Stimulated activated naive CD8-positive, alpha-beta T cell treated with anti-CD3 and anti-CD28 coated beads, Interleukin-15, Interleukin-2, amounts not matched to agents 100 ng/mL and 50 ng/mL, for 24 hours (primary cell): Measurements from ENCODE around the gene NPHP1.
"Not testable (repeated sequence)": the region's sequence is repeated elsewhere in the genome, so short reads cannot be mapped to it uniquely, and the experiment has no call there.

Experiments
- H3K27ac Mint-ChIP-seq: one replicate; pipeline ENCODE4 v1.8.0; 2021; ENCODE audit warnings: mild to moderate bottlenecking, mixed read lengths
- H3K27me3 Mint-ChIP-seq: one replicate; pipeline ENCODE4 v1.8.0; 2021; ENCODE audit warnings: mixed read lengths
- H3K36me3 Mint-ChIP-seq: one replicate; pipeline ENCODE4 v1.8.0; 2021; ENCODE audit warnings: low read depth, mixed read lengths
- H3K4me1 Mint-ChIP-seq: one replicate; pipeline ENCODE4 v1.8.0; 2021; ENCODE audit warnings: low read depth, mixed read lengths
- H3K4me3 Mint-ChIP-seq: one replicate; pipeline ENCODE4 v1.8.0; 2021; ENCODE audit warnings: mild to moderate bottlenecking, mixed read lengths
- H3K9me3 Mint-ChIP-seq: one replicate; pipeline ENCODE4 v1.8.0; 2021; ENCODE audit warnings: mixed read lengths

Gene NPHP1

DNA sequence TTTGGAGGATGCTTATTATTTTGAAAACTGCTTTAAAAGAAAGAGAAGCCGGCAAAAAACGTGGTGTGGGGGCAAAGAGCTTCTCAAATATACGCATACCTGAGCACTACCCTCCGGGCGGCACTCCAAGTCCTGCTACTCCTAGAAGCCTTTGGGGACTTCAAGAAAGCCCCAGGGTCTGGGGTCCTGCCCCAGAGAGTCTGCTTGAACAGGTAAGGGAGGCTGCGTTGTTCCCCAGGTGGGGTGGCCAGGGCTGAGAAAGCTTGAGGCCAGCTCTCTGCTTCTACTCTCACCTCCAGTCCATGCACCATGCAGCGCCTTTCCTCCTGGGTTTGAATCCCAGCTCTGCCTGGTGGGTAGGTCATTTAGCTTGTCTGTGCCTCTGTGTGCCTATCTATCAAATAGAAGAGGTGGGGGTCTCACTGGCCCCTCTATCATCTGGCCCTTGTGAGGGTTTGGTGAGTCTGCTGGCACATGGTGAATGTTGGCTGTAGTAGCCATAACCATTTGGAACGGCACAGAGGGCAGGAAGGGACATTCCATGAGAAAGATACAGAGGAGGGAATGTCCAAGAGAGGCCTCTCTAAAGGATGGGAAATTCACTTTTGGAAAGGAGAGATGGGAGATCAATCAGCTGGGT is 108.7 kb downstream of the NPHP1 start:
- H3K36me3 Mint-ChIP-seq: no peaks in the 10 kb centered on the region
- no peak overlapping the region for H3K27ac Mint-ChIP-seq
- H3K4me3 Mint-ChIP-seq: no peak overlapping the region
- H3K4me1 Mint-ChIP-seq: peaks cover 2% of the 10 kb centered on the region
- no peaks in the 10 kb centered on the region for H3K9me3 Mint-ChIP-seq
- H3K27me3 Mint-ChIP-seq: no peaks in the 10 kb centered on the region

DNA sequence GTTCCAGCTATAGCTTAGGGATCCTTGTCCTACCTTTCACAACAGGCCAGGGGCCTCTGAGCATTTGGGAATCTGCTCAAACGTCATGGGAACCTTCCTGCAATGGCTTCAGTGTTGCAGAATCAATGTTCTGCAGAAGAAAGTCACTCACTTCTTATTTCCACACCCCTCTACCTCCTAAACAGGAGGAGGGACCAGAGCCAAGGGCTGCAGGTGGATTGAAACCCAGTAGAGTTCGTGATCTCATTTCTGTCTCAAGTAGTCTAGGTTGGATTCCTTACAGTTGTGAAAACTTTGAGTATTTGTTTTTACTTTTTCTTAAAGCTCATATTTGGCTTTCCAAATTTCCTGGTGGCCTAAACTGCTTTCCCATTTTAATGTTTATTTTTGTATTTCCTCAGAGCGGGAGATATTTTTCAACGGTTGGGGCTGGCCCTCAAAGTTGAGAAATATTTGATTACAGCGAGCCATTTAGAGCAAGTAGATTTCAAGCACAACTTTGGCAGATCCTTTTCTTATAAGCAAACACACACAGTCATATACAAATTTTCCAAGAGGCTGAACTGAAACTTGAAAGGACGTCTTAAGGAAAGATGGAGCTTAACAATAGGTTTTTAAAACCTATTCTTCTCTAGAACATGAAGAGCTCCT is 109.8 kb downstream of the NPHP1 start:
- H3K9me3 Mint-ChIP-seq, H3K4me3 Mint-ChIP-seq: not testable (repeated sequence)

DNA sequence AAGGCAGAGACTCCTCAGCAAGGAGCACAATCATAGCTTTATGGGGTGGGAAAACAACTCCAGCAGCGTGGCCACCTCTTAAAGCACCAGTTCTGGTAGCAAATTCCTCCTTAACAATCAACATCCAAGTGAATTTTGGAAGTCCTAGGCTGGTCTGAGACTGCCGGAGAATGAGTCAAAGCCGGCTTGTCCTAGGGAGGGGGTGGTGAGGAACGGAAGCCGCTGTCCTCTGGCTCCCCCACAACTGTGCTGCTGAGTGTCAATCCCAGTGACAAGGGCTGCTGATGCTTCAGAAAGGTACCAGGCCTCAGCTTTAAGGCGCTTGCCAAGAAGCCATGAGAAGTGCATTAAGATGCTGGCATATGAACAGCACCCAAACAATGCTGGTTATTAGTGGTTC is 110.9 kb downstream of the NPHP1 start:
- H3K36me3 Mint-ChIP-seq, H3K27ac Mint-ChIP-seq, H3K4me3 Mint-ChIP-seq, H3K27me3 Mint-ChIP-seq, H3K4me1 Mint-ChIP-seq, H3K9me3 Mint-ChIP-seq: not testable (repeated sequence)

More for the DNA sequence above, 109.8 kb downstream of the NPHP1 start:
- H3K36me3 Mint-ChIP-seq, H3K27ac Mint-ChIP-seq, H3K4me1 Mint-ChIP-seq, H3K27me3 Mint-ChIP-seq: not testable (repeated sequence)

DNA sequence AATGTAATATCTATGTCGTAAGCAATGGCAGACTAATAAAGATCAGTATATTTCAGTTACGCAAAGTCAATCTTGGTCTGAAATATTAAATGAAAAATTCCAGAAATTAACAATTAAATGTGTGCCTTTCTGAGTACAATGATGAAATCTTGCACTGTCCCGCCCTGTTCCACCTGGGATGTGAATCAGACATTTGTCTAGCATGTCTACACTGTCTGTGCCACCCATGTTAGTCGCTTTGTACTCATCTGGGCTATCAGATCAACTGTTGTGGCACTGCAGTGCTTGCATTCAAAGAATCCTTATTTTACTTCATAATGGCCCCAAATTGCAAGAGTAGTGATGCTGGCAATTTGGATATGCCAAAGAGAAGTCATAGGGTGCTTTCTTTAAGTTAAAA is 114.6 kb downstream of the NPHP1 start:
- not testable (repeated sequence) for H3K4me1 Mint-ChIP-seq, H3K36me3 Mint-ChIP-seq, H3K9me3 Mint-ChIP-seq, H3K27ac Mint-ChIP-seq, H3K27me3 Mint-ChIP-seq, H3K4me3 Mint-ChIP-seq

DNA sequence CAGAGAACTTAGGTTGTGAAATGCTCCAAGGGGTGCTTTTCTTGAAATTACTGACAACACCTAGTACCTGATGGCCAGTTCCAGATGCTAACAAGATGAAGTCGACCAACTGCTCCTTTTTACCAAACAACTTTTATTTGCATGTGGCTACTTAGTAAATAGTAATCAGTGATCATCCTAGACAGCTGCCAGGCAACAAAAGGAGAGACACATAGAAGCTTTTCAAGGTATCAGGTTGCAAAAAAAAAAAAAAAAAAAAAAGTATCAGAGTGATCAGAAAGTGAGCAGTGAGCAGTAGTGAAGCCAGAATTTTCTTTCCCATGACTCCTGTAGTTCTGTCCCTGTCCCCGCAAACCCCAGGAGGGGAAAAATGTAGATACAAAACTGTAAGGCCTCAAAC is 121.1 kb downstream of the NPHP1 start:
- not testable (repeated sequence) for H3K27me3 Mint-ChIP-seq, H3K4me1 Mint-ChIP-seq, H3K36me3 Mint-ChIP-seq, H3K4me3 Mint-ChIP-seq, H3K27ac Mint-ChIP-seq, H3K9me3 Mint-ChIP-seq

DNA sequence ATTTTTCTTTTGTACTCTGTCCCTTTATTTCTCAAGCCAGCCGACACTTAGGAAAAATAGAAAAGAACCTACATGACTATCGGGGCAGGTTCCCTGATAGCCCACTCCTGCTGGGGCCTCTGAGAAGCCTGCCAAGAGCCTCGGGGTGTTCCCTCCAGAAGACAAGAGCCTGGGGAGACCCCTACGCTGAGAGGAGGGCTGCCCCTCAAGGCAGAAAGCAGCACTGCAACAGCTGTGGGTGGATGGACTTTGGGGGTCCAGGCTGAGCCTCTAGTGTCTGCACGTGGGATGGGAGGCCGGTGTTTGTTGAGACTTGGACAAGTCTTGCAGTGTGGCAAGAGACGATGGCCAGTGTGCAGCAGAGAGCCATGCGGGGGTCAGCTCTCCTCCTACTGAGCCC is 121.7 kb downstream of the NPHP1 start:
- H3K4me3 Mint-ChIP-seq, H3K27me3 Mint-ChIP-seq, H3K4me1 Mint-ChIP-seq, H3K36me3 Mint-ChIP-seq, H3K27ac Mint-ChIP-seq, H3K9me3 Mint-ChIP-seq: not testable (repeated sequence)

DNA sequence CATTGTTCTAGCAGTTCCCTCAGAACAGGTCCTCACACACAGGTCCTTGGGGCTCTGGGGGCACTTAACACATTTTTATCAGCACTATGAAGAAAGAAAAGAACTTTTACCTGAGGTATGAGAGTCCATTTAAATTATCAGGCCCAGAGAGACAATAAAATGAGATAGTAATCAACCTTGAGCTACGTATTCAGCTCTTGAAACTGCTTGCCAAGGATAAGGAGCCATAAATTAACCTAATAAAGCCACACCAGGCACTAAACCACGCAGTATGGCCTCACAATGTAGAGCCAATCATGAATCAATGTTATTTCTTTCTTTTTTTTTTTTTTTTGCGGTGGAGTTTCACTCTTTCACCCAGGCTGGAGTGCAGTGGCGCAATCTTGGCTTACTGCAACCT is 126.7 kb downstream of the NPHP1 start:
- H3K27me3 Mint-ChIP-seq, H3K4me3 Mint-ChIP-seq, H3K4me1 Mint-ChIP-seq, H3K36me3 Mint-ChIP-seq, H3K9me3 Mint-ChIP-seq, H3K27ac Mint-ChIP-seq: not testable (repeated sequence)

DNA sequence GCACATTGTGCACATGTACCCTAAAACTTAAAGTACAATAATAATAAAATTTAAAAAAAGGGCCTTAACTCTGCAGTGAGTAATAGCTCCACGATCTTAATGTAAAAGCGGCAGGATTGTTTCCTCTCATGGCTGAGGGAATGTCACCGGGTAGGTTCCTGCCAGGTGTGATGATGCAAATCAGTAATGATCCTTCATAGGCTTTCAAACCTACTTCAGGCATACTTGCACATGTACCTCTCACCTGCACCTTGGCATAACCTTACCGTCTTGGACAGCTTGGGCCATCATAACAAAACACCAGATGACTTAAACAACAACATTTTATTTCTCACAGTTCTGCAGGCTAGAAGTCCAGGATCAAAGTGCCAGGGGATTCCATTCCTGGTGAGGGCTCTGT is 128.9 kb downstream of the NPHP1 start:
- H3K4me3 Mint-ChIP-seq, H3K27ac Mint-ChIP-seq, H3K27me3 Mint-ChIP-seq, H3K9me3 Mint-ChIP-seq, H3K36me3 Mint-ChIP-seq, H3K4me1 Mint-ChIP-seq: not testable (repeated sequence)
